Neural progenitor cell (in vitro differentiated cells): ENCODE data around the gene PDGFD. TPM values are rescaled to one million over a fixed set of nuclear protein-coding genes. Genes with fewer than 3 reads are reported as not detected.

Experiments used
- DNase-seq: peaks from one replicate; pipeline ENCODE4 v3.0.0-alpha.2; 2016; ENCODE audit warnings: low spot score
- H2AFZ ChIP-seq: fragments of 200-600 bp; sonication (generic); replicated peaks from 2 replicates; pipeline ENCODE4 v1.6.1; 2016; ENCODE audit warnings: antibody characterized with exemption
- H3F3A ChIP-seq: fragments of 200-600 bp; sonication (generic); 2 replicates; pipeline ENCODE4 v1.6.1; 2016; ENCODE audit warnings: antibody characterized with exemption, low read depth
- H3K27ac ChIP-seq: fragments of 200-600 bp; sonication (generic); 2 replicates; pipeline ENCODE4 v1.5.1; 2016; ENCODE audit warnings: mild to moderate bottlenecking
- H3K27me3 ChIP-seq: fragments of 200-600 bp; sonication (generic); 2 replicates; pipeline ENCODE4 v1.6.1; 2016; ENCODE audit warnings: mild to moderate bottlenecking, moderate library complexity
- H3K36me3 ChIP-seq: fragments of 200-600 bp; sonication (generic); 2 replicates; pipeline ENCODE4 v1.5.1; 2016
- H3K4me1 ChIP-seq: fragments of 200-600 bp; sonication (generic); 2 replicates; pipeline ENCODE4 v1.6.1; 2016; ENCODE audit warnings: mixed run types
- H3K4me2 ChIP-seq: fragments of 200-600 bp; sonication (generic); 2 replicates; pipeline ENCODE4 v1.6.1; 2016
- H3K4me3 ChIP-seq: fragments of 200-600 bp; sonication (generic); 2 replicates; pipeline ENCODE4 v1.5.1; 2016
- H3K79me2 ChIP-seq: fragments of 200-600 bp; sonication (generic); 2 replicates; pipeline ENCODE4 v1.6.1; 2016; ENCODE audit warnings: low read depth
- H3K9ac ChIP-seq: fragments of 200-600 bp; sonication (generic); 2 replicates; pipeline ENCODE4 v1.6.1; 2016
- H3K9me3 ChIP-seq: fragments of 200-600 bp; sonication (generic); 2 replicates; pipeline ENCODE4 v1.5.1; 2016; ENCODE audit warnings: low read depth
- H4K20me1 ChIP-seq: fragments of 200-600 bp; sonication (generic); 2 replicates; pipeline ENCODE4 v1.6.1; 2016; ENCODE audit warnings: low read depth
- H3K27ac Mint-ChIP-seq: 3 replicates; pipeline ENCODE4 v1.8.0; 2021; ENCODE audit warnings: mixed read lengths
- H3K27me3 Mint-ChIP-seq: 2 replicates; pipeline ENCODE4 v1.8.0; 2022; ENCODE audit warnings: low read depth, mild to moderate bottlenecking, inconsistent platforms, moderate library complexity, mixed read lengths; ENCODE audit not compliant: insufficient read depth
- H3K36me3 Mint-ChIP-seq: 3 replicates; pipeline ENCODE4 v1.8.0; 2021; ENCODE audit warnings: mixed read lengths
- H3K4me1 Mint-ChIP-seq: 3 replicates; pipeline ENCODE4 v1.8.0; 2021; ENCODE audit warnings: mixed read lengths
- H3K4me3 Mint-ChIP-seq: 3 replicates; pipeline ENCODE4 v1.8.0; 2021; ENCODE audit warnings: mild to moderate bottlenecking, moderate library complexity, mixed read lengths
- H3K9me3 Mint-ChIP-seq: 3 replicates; pipeline ENCODE4 v1.8.0; 2020; ENCODE audit warnings: mixed read lengths
- EZH2 ChIP-seq: fragments of 200-600 bp; sonication (generic); IDR thresholded peaks from 2 replicates; pipeline ENCODE4 v1.6.1; 2017; ENCODE audit warnings: antibody characterized with exemption, mild to moderate bottlenecking, moderate library complexity
- EZH2phosphoT487 ChIP-seq: fragments of 200-600 bp; sonication (generic); IDR thresholded peaks from 2 replicates; pipeline ENCODE4 v1.6.1; 2017; ENCODE audit warnings: antibody characterized with exemption
- total RNA-seq: library from RNA; depleted of rRNA; stranded (reverse); fragments of >200 nt; gene quantifications from 2 replicates; pipeline ENCODE4 v1.2.3, GENCODE V29; 2015; ENCODE audit warnings: low replicate concordance
- TF ChIP-seq, protein P1 (sequence below): fragments of 200-600 bp; sonication (generic); IDR thresholded peaks from 2 replicates; pipeline ENCODE4 v1.5.1; 2017; ENCODE audit warnings: antibody characterized with exemption, mild to moderate bottlenecking

PDGFD gene
- total RNA-seq, 1 donor from 2014 or later: 3.7 TPM

DNA sequence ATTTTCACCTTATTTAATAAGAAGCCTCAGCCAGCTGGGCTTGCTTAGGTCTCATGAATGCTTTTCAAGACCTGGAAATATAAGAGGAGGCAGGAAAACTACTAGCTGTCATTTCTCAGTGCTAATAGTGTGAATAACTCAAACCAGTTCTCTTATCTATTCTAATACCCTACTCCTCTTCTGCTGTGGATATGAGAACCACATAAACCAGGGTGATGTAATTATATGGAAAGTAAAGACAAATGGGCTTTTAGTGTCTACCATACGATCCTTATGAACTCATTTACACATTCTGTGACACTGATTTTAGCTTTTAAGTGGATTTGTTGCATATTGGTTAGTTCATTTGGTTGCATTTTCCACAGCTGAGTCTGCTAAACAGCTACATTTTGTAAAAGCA lies 8.6 kb downstream of the PDGFD start:
- TF ChIP-seq EZH2phosphoT487 (no peak), EZH2 (no peak)
- TF ChIP-seq, protein P1, sequence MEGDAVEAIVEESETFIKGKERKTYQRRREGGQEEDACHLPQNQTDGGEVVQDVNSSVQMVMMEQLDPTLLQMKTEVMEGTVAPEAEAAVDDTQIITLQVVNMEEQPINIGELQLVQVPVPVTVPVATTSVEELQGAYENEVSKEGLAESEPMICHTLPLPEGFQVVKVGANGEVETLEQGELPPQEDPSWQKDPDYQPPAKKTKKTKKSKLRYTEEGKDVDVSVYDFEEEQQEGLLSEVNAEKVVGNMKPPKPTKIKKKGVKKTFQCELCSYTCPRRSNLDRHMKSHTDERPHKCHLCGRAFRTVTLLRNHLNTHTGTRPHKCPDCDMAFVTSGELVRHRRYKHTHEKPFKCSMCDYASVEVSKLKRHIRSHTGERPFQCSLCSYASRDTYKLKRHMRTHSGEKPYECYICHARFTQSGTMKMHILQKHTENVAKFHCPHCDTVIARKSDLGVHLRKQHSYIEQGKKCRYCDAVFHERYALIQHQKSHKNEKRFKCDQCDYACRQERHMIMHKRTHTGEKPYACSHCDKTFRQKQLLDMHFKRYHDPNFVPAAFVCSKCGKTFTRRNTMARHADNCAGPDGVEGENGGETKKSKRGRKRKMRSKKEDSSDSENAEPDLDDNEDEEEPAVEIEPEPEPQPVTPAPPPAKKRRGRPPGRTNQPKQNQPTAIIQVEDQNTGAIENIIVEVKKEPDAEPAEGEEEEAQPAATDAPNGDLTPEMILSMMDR: no peak
- no peak overlapping the region for H3K4me3 ChIP-seq

DNA sequence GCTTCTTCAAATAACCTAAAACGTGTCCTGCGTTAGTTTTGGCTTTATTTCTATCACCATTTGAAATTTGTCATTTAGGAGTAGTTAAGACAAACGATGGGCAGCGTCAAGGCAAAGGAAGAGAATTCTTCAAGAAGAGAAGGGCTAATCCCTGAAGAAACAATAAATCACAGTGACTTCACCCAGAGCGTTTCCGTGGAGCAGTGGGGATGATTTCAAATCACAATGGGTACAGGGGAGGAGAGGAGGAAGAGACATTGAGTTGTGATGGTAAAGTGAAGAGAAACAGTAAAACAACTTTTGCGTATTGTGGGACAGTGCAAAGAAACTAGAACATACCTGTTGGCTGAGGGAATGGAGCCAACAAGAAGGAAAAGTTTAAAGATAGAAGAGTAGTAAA lies 9.7 kb downstream of the PDGFD start:
- no peaks in the 10 kb centered on the region for H4K20me1 ChIP-seq
- no peak overlapping the region for H3K4me3 ChIP-seq
- no peaks in the 10 kb centered on the region for H3K27me3 ChIP-seq
- no peaks in the 10 kb centered on the region for H3K9me3 ChIP-seq
- H3K27ac ChIP-seq: no peak overlapping the region
- H3K4me3 Mint-ChIP-seq: no peak overlapping the region
- no peaks in the 10 kb centered on the region for H3K9me3 Mint-ChIP-seq
- H3F3A ChIP-seq: no peaks in the 10 kb centered on the region
- peaks cover 2% of the 10 kb centered on the region for H3K27me3 Mint-ChIP-seq
- no peak overlapping the region for H3K4me2 ChIP-seq
- H3K4me1 Mint-ChIP-seq: peaks cover 3% of the 10 kb centered on the region
- TF ChIP-seq EZH2: no peak
- TF ChIP-seq, protein P1: no peak
- TF ChIP-seq EZH2phosphoT487: no peak
- no peaks in the 10 kb centered on the region for H3K36me3 ChIP-seq
- no peak overlapping the region for H3K27ac Mint-ChIP-seq
- H3K9ac ChIP-seq: no peak overlapping the region
- H3K36me3 Mint-ChIP-seq: no peaks in the 10 kb centered on the region
- peaks cover 9% of the 10 kb centered on the region for H3K4me1 ChIP-seq
- DNase-seq: peak; percentile 28
- no peaks in the 10 kb centered on the region for H3K79me2 ChIP-seq
- H2AFZ ChIP-seq: peak overlapping the region; percentile 12

More for the DNA sequence above, 8.6 kb downstream of the PDGFD start:
- DNase-seq: no peak
- no peaks in the 10 kb centered on the region for H3K9me3 Mint-ChIP-seq
- no peaks in the 10 kb centered on the region for H3K9me3 ChIP-seq
- no peak overlapping the region for H2AFZ ChIP-seq
- H3K27ac Mint-ChIP-seq: no peak overlapping the region
- H3K4me3 Mint-ChIP-seq: no peak overlapping the region
- H3K4me2 ChIP-seq: no peak overlapping the region
- H3K4me1 Mint-ChIP-seq: peaks cover 3% of the 10 kb centered on the region
- H3F3A ChIP-seq: no peaks in the 10 kb centered on the region
- peaks cover 2% of the 10 kb centered on the region for H3K27me3 Mint-ChIP-seq
- peaks cover 9% of the 10 kb centered on the region for H3K4me1 ChIP-seq
- H4K20me1 ChIP-seq: no peaks in the 10 kb centered on the region
- H3K79me2 ChIP-seq: no peaks in the 10 kb centered on the region
- H3K9ac ChIP-seq: no peak overlapping the region
- H3K36me3 ChIP-seq: no peaks in the 10 kb centered on the region
- H3K36me3 Mint-ChIP-seq: no peaks in the 10 kb centered on the region
- no peak overlapping the region for H3K27ac ChIP-seq
- no peaks in the 10 kb centered on the region for H3K27me3 ChIP-seq

DNA sequence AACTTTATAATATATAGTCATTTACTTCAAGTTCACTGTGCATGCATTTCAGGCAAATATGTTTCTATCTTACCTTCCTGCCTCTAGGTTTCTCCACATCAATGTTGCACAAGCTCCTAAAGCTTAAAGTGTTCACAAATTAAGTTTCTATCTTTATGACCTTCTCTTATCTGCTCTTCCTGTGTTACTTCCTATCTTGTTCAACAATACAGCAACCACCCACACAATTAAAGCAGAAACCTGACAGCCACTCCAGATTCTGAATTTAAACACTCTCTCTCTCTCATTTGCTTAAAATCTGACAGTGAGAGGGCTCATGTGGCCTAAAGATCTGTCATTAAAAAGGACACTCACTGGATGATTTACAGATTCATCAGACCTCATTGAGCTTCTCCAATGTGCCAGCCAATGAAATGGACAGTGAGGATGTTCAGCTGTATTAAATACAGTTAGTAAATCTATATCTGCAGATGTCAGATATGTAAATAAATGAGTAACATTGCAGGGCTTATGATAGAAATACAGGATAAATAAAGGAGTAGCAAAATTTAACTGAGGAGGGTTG lies 10.9 kb downstream of the PDGFD start:
- no peak for DNase-seq
- no peaks in the 10 kb centered on the region for H3K9me3 ChIP-seq
- H3K79me2 ChIP-seq: no peaks in the 10 kb centered on the region
- TF ChIP-seq EZH2 (no peak), EZH2phosphoT487 (no peak)
- TF ChIP-seq, protein P1: no peak
- H3K4me1 Mint-ChIP-seq: peaks cover 3% of the 10 kb centered on the region
- H3K27ac Mint-ChIP-seq: no peak overlapping the region
- H3K9ac ChIP-seq: no peak overlapping the region
- H3K4me1 ChIP-seq: peaks cover 9% of the 10 kb centered on the region
- H3K36me3 ChIP-seq: no peaks in the 10 kb centered on the region
- no peak overlapping the region for H3K4me2 ChIP-seq
- no peak overlapping the region for H2AFZ ChIP-seq
- H3K4me3 Mint-ChIP-seq: no peak overlapping the region
- no peak overlapping the region for H3K27ac ChIP-seq
- no peak overlapping the region for H3K4me3 ChIP-seq
- no peaks in the 10 kb centered on the region for H4K20me1 ChIP-seq
- no peaks in the 10 kb centered on the region for H3K27me3 ChIP-seq
- H3K27me3 Mint-ChIP-seq: peaks cover 2% of the 10 kb centered on the region
- H3K9me3 Mint-ChIP-seq: no peaks in the 10 kb centered on the region
- no peaks in the 10 kb centered on the region for H3K36me3 Mint-ChIP-seq
- H3F3A ChIP-seq: no peaks in the 10 kb centered on the region
